HG02943 (cell line): ENCODE data around the gene FCHO1.

Experiments used
- ATAC-seq: cut with Tn5 transposase; IDR thresholded peaks from one replicate; pipeline ENCODE4 v1.9.1; 2021; ENCODE audit warnings: mild to moderate bottlenecking, low read depth, moderate library complexity; ENCODE audit not compliant: unreplicated experiment

The FCHO1 gene, protein sequence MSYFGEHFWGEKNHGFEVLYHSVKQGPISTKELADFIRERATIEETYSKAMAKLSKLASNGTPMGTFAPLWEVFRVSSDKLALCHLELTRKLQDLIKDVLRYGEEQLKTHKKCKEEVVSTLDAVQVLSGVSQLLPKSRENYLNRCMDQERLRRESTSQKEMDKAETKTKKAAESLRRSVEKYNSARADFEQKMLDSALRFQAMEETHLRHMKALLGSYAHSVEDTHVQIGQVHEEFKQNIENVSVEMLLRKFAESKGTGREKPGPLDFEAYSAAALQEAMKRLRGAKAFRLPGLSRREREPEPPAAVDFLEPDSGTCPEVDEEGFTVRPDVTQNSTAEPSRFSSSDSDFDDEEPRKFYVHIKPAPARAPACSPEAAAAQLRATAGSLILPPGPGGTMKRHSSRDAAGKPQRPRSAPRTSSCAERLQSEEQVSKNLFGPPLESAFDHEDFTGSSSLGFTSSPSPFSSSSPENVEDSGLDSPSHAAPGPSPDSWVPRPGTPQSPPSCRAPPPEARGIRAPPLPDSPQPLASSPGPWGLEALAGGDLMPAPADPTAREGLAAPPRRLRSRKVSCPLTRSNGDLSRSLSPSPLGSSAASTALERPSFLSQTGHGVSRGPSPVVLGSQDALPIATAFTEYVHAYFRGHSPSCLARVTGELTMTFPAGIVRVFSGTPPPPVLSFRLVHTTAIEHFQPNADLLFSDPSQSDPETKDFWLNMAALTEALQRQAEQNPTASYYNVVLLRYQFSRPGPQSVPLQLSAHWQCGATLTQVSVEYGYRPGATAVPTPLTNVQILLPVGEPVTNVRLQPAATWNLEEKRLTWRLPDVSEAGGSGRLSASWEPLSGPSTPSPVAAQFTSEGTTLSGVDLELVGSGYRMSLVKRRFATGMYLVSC

DNA sequence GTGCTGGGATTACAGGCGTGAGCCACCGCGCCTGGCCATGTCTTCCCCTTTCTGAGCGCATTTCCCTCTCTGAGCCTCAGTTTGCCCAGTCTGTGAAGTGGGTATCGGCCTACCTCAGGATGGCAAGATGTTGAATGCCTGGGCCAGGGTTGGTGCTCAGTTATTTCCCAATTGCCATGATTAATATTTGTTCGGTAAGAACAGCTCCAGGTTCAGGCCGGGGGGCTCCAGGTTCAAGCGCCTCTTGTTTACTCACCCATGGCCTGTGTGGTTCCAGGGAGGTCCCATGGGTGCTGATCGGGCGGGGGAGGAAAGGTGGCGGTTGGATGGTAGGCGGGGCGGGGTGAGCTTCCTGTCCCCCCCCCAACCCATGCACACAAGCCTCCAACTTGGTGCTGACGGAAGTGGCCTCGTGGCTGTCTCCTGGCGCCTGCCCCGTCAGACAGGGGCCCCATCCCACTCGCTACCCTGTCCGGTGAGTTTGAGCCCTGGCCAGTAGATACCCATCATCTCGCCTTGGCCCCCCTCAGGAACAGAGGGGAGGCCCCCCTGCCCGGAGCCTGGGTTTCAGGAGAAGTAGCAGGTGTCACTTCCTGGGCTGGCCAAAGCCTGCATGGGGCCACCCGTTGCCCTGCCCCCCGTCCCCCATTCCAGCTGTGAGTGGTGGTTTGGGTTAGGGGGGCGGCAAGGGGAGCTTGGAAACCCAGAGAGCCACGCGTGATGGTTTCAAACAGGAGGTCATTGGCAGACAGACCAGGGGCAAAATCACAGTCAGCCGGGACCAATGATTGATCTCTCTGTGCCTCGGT, at the start of gene FCHO1:
TSS of gene FCHO1 (plus strand) at position 375 of the 809 bp plus-strand sequence. CDS start 3,688 bp downstream, outside the sequence.
- peak; percentile 41 for ATAC-seq

DNA sequence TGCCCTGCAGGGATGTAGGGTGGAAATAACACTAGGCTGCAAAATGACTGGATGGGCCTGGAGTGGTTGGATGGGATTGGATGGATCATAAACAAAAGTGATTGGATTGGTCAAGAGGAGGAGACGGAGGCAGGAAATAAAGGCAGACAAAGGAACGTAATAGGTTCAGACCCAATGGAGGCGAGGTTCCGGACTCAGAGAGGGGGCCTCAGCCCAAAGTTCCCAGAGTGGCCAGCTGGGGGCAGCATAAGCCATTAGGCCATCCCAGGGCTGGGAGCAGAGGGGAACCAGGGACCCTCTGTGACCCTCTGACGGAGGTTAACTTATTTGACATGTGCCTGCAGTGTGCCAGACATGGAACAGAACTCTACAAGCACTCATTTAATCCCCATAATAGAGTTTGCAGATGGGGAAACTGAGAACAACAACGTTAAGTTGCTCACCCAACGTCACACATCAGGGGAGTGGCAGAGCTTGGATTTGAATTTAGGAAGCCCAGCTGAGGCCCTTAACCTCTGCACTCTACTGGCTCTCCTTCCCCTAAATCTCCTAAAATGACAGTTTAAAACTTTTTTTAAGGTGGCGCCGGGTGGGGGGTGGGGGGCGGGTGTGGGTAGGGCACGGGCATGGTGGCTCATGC, 47.3 kb upstream of the FCHO1 start:
- ATAC-seq: no peak

DNA sequence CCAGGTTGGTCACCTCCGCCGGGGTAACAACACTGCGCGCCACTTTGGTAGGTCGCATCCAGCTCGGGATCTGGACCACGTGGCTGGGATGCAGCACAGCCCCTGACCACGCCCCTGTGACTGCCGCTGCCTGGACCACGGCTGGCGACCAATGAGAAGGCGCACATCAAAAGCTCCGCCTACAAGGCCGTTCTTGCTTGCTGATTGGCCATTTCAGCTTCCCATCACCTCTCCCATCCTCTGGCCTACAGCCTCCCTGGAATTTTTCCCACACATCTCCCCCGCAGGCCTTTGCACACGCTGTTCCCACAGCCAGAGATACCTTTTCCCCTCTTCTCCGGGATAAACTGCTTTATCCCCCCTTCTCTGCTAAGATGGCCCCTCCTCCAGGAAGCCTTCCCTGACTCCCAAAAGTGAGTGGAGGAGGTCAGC, 44.5 kb upstream of the FCHO1 start:
- ATAC-seq: no peak

DNA sequence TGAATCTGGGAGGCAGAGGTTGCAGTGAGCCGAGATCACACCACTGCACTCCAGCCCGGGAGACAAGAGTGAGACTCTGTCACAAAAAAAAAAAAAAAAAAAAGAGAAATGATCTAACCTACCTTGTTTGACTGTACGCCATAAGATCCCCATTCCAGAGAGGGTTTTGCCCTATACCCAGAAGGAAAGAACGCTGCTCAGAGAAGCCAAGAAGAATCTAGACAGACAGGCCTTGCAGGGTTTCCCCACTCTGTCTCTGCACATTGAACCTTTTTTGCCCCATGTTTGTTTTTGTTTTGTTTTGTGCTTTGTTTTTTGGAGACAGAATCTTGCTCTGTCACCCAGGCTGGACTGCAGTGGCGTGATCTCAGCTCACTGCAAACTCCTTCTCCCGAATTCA, 39.4 kb upstream of the FCHO1 start:
- no peak for ATAC-seq

DNA sequence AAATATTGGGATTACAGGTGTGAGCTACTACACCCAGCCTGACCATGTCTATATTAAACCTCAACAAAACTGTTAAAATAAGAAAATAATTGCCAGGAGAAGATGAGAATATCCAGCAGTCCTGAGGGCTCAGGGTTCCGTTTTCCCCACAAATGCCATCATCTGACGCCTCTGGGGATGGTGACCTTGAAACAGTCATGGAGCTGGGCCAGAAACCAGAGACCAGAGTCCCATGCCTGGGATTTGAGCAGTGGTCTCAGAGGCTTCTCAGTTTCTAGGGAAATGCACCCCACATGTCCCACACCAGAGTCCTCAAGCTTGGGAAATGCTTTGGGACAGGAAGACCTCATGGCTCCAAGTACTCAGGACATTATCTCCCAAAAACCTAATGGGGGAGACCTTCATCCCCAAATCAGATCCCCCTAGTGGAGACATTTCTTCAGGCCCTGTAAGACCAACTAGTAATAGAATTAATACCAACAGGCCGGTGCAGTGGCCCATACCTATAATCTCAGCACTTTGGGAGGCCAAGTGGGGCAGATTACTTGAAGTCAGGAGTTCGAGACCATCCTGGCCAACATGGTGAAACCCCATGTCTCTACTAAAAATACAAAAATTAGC, 34.9 kb upstream of the FCHO1 start:
- no peak for ATAC-seq

DNA sequence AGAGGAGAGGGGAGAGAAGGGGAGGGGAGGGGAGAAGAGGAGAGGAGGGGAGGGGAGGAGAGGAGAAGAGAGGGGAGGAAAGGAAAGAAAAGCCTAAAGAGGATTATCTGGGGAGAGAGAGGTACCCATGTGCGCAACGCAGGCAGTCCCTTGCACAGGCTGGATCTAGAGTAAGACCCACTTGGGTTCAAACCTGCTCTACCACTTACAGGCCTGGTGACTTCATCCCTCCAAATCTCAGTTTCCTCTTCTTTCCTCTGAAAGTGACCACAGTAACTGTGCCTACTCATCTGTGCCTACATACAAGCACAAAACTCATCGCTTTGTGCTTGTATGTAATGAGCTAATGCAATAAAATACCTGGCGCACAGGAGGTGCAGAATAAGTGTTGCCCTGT, 32.7 kb upstream of the FCHO1 start:
- no peak for ATAC-seq

DNA sequence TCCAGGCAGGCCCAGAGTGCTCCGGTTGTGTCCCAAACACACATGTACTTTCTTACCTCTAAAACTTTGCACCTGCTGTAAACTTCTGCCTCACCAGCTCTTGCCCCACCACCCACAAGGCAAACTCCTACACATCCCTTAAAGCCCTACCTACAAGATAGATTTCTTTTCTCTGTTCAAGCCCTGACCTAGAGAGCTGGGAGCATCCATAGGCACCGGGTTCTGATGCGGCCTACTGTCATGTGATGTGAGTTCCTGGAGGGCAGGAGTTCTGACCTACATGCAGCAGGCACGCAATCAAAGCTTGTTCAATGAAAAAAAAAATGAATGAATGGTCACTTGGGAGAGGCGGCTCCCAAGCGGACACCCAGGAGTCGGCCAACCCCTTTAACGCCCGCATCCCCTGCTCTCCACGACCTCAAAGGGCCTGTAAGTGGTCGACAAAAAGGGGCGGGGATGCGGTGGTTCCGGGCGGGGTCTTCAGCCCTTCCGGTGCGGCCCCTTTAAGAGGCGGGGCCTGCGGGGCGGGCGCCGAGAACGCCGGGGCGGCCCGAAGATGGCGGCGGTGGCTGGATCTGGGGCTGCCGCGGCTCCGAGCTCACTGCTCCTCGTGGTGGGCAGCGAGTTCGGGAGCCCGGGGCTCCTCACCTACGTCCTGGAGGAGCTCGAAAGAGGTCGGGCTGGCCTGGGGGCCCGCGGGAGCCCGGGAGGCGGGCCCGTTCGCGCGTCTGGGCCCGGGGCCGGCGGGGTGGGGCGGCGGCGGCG, 32.1 kb upstream of the FCHO1 start, which contains the start of gene MAP1S:
TSS of gene MAP1S (plus strand) at position 534 of the 765 bp plus-strand sequence. CDS start at position 557, 23 bp downstream.
- peak; percentile 65 for ATAC-seq

DNA sequence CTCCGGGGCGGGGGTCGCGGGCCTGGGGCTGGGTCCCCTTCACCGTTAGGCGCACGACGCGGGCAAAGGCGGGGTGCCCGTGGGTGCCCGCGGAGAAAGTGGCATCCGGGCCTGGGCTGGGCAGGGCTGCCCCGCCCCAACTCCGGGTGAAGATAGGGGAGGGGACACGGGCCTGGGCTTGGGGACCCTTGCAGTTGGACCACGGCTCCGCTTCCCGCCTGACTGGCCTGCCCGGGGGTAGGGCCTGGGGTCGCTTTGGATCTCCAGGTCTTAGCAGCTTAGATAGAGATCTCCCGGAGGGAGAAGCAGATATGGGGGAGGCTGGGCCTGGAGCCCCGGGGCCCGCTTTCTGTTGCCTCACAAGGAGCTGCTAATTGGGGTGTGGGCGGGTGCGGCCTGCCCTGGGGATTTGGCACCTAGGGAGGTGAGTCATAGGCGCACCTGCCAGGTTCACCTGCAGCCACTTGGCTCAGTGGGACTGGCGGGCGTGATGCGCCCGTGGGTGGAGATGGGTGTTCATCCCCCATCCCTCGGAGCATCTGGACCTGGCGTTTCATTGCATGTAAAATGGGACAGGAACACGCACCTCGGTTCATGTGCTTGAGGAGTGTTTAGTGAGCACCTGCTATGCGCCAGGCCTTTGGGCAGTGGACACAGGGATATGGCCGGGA, 31.4 kb upstream of the FCHO1 start:
- ATAC-seq: peak; percentile 23

DNA sequence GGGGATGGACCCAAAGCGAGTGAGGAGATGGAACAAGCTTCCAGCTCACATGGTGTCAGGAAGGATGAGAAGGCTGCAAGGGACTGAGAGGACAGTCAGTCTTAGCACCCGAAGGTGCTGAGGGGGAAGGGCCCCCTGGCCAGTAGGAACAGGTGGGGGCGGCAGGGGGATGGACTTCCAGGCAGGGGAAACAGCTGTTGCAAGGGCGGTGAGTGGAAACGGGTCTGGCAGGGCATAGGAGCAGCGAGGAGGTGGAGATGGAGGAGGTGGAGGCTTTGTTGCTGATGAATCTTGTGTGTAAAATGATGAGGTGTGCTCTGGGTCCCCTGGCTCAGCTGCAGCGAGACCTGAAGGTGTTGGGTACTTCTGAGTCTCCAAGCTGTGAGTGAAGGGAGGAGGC, 30.8 kb upstream of the FCHO1 start:
- no peak for ATAC-seq

DNA sequence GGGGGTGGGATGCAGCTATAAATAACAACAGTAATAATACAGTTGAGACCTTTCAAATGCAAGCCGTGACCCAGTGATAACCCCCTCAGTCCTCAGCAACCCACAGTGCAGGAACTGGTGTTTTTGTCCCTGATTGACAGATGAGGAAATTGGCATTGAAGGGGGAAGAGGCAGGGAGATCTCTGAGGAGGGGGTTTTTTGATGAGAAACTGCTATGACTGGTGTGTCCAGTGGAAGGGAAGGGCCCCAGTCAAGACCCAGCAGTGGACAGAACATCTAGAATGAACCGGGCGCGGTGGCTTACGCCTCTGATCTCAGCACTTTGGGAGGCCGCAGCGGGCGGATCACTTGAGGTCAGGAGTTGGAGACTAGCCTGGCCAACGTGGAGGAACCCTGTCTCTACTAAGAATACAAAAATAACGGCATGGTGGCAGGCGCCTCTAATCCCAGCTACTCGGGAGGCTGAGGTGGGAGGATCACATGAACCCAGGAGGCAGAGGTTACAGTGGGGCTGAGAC, 30.1 kb upstream of the FCHO1 start:
- no peak for ATAC-seq

DNA sequence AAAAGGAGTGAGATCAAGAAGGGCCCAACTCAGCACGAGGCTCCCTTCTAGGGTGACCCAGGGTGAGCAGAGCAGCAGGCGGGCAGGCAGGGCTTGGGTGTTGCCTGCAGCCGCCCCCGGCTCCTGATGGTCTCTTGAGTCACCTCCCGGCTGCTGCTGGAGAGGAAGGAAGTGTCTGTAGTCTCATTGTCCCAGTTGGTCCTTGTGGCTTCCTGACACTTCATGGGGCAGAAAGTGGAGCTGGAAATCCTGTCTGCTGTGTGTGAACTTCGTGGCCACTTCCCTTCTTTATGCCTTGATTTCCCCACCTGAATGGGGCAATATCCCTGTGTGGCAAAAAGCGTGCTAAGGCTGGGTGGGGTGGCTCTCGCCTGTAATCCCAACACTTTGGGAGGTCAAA, 29.5 kb upstream of the FCHO1 start:
- no peak for ATAC-seq

DNA sequence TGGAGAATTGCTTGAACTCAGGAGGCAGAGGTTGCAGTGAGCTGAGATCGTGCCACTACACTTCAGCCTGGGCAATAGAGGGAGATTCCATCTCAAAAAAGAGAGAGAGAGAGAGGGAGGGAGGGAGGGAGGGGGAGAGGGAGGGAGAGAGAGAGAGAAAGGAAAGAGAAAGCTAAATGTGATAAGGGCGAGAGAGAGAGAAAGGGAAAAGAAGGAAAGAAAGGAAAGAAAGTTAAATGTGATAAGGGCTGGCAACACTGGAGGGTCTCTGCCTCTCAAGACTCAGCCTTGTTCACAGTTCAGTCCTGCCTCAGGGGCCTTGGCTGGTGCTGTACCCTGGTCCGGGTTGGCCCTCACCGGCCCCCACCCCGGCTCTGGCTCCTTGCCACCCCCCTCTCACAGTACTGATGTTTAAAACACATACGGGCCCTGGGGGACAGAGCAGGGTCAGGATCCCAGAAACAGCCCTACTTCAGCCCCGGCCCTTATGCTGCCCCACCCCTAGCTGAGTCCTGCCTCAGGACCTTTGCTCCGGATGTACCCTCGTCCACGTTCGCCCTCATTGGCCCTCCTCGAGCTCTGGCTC, 28.5 kb upstream of the FCHO1 start:
- ATAC-seq: no peak

DNA sequence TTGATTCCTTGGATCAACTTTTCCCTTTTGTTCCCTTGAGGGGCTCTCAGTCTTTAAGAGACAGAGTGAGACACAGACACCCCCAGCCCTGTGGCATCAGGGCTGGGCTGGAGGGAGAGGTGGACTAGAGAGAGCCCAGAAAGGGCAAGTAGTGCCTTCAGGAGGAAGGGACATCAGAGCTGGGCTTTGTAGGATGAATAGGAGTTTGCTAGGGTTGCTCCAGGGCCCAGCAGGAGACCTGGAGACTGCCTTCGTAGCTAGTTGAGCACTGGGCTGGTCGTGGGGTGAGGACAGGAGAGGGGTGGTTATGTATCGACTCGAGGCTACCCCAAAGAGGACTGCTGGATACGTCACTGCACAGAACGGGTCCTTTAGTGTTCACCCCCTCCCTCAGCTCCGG, 26.6 kb upstream of the FCHO1 start:
- no peak for ATAC-seq

DNA sequence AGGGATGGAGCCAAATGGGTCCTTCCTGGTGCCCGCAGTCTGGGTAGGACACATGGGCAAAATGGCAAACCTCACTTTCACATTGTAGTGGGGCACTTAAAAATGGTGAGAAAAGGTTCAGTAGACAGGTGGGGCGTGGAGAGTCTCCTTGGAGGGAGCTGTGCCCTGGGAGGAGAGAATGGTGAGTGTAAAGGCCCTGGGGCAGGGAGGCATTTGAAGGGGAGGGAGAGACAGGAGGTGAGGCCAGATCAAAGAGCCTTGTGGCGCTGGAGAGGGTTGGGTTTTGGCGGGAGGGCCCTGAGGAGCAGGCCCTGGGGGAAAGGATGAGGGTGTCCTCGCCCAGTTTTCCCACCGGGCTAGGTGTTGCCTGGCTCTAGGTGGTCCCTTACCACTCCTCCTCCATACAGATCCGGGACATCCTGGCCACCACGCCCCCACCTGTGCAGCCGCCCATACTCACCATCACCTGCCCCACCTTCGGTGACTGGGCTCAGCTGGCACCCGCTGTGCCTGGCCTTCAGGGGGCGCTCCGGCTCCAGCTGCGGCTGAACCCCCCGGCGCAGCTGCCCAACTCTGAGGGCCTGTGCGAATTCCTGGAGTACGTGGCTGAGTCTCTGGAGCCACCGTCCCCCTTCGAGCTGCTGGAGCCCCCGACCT, 25.7 kb upstream of the FCHO1 start:
- no peak for ATAC-seq

DNA sequence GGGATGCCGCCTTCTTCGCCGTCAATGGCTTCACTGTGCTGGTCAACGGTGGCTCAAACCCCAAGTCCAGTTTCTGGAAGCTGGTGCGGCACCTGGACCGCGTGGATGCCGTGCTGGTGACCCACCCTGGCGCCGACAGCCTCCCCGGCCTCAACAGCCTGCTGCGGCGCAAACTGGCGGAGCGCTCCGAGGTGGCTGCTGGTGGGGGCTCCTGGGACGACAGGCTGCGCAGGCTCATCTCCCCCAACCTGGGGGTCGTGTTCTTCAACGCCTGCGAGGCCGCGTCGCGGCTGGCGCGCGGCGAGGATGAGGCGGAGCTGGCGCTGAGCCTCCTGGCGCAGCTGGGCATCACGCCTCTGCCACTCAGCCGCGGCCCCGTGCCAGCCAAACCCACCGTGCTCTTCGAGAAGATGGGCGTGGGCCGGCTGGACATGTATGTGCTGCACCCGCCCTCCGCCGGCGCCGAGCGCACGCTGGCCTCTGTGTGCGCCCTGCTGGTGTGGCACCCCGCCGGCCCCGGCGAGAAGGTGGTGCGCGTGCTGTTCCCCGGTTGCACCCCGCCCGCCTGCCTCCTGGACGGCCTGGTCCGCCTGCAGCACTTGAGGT, 25.0 kb upstream of the FCHO1 start:
- no peak for ATAC-seq

DNA sequence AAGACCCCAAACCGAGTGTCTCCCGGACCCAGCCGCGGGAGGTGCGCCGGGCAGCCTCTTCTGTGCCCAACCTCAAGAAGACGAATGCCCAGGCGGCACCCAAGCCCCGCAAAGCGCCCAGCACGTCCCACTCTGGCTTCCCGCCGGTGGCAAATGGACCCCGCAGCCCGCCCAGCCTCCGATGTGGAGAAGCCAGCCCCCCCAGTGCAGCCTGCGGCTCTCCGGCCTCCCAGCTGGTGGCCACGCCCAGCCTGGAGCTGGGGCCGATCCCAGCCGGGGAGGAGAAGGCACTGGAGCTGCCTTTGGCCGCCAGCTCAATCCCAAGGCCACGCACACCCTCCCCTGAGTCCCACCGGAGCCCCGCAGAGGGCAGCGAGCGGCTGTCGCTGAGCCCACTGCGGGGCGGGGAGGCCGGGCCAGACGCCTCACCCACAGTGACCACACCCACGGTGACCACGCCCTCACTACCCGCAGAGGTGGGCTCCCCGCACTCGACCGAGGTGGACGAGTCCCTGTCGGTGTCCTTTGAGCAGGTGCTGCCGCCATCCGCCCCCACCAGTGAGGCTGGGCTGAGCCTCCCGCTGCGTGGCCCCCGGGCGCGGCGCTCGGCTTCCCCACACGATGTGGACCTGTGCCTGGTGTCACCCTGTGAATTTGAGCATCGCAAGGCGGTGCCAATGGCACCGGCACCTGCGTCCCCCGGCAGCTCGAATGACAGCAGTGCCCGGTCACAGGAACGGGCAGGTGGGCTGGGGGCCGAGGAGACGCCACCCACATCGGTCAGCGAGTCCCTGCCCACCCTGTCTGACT, 24.1 kb upstream of the FCHO1 start:
- ATAC-seq: no peak
